Measurements from ENCODE around the gene CENPI. TPM values are rescaled to one million over a fixed set of nuclear protein-coding genes. Genes with fewer than 3 reads are reported as not detected.

Gene CENPI
- polyA plus RNA-seq, 4 donors: 7.8 to 9.7 (median 9.0) TPM

Other genes starting within 250 kb of the CENPI start
- gene NOX1, start 223.8 kb upstream of the CENPI start, polyA plus RNA-seq (ENCODE audit: insufficient read length in 4 of 4): 1 to 10 TPM in 3 of 4 donors, under 1 TPM in 1; 0.48 to 1.4 (median 1.1) TPM
- under 1 TPM; 0.08 to 0.43 (median 0.37) TPM for gene XKRX, start 169.3 kb upstream of the CENPI start, polyA plus RNA-seq (ENCODE audit: insufficient read length in 4 of 4)
- gene ARL13A, start 128.5 kb upstream of the CENPI start, polyA plus RNA-seq (ENCODE audit: insufficient read length in 4 of 4): under 1 TPM in 3 of 4 donors, not detected in 1; 0.25 to 0.61 (median 0.34) TPM
- gene TRMT2B, start 46.1 kb upstream of the CENPI start, polyA plus RNA-seq (ENCODE audit: insufficient read length in 4 of 4): 10 to 100 TPM in 3 of 4 donors, 1 to 10 TPM in 1; 8.4 to 13.5 (median 11.1) TPM
- 10 to 100 TPM in 2 of 4 donors, 1 to 10 TPM in 2; 7.7 to 16.6 (median 10.1) TPM for gene TMEM35A, start 19.3 kb upstream of the CENPI start, polyA plus RNA-seq (ENCODE audit: insufficient read length in 4 of 4)
- gene DRP2, start 121.6 kb downstream of the CENPI start, polyA plus RNA-seq (ENCODE audit: insufficient read length in 4 of 4): 1 to 10 TPM; 1.7 to 2.9 (median 1.9) TPM
- under 1 TPM; 0.46 to 0.85 (median 0.62) TPM for gene TAF7L, start 193.1 kb downstream of the CENPI start, polyA plus RNA-seq (ENCODE audit: insufficient read length in 4 of 4)

Data from left renal pelvis (tissue), 4 donors.